GM18858 (cell line): ENCODE results near the gene ERC2.

Source experiments
- ATAC-seq: cut with Tn5 transposase; IDR thresholded peaks from one replicate; pipeline ENCODE4 v1.9.1; 2021; ENCODE audit not compliant: unreplicated experiment

ERC2 gene

GRCh38 chr3:55659701-55660100 is 808.6 kb downstream of the ERC2 start:
- ATAC-seq, result no peak

- ATAC-seq, result no peak
Observed at GRCh38 chr3:55658690-55659562, 809.3 kb downstream of the ERC2 start.

- ATAC-seq, result no peak
Observed at GRCh38 chr3:55658270-55658669, 810.0 kb downstream of the ERC2 start.

- ATAC-seq, result no peak
Observed at GRCh38 chr3:55655544-55655943, 812.7 kb downstream of the ERC2 start.

GRCh38 chr3:55654123-55654760 is 814.0 kb downstream of the ERC2 start:
- peak; percentile 91 for ATAC-seq

- no peak for ATAC-seq
Observed at GRCh38 chr3:55651011-55651410, 817.3 kb downstream of the ERC2 start.

GRCh38 chr3:55650011-55650410 is 818.3 kb downstream of the ERC2 start:
- ATAC-seq, result no peak

GRCh38 chr3:55649554-55649953 is 818.7 kb downstream of the ERC2 start:
- no peak for ATAC-seq

- ATAC-seq, result no peak
Observed at GRCh38 chr3:55648591-55649318, 819.5 kb downstream of the ERC2 start.

- ATAC-seq, result no peak
Observed at GRCh38 chr3:55647670-55648069, 820.6 kb downstream of the ERC2 start.

- ATAC-seq, result no peak
Observed at GRCh38 chr3:55647063-55647462, 821.2 kb downstream of the ERC2 start.

GRCh38 chr3:55646121-55646520 is 822.1 kb downstream of the ERC2 start:
- ATAC-seq, result no peak

- ATAC-seq, result no peak
Observed at GRCh38 chr3:55645422-55645821, 822.8 kb downstream of the ERC2 start.

GRCh38 chr3:55643283-55643682 is 825.0 kb downstream of the ERC2 start:
- no peak for ATAC-seq

GRCh38 chr3:55641964-55642363 is 826.3 kb downstream of the ERC2 start:
- no peak for ATAC-seq

- no peak for ATAC-seq
Observed at GRCh38 chr3:55639896-55640765, 828.1 kb downstream of the ERC2 start.

GRCh38 chr3:55639143-55639542 is 829.1 kb downstream of the ERC2 start:
- no peak for ATAC-seq

- no peak for ATAC-seq
Observed at GRCh38 chr3:55637906-55638638, 830.2 kb downstream of the ERC2 start.

- ATAC-seq, result no peak
Observed at GRCh38 chr3:55636300-55637195, 831.7 kb downstream of the ERC2 start.
